ENCODE results near the gene CFAP46. TPM values are rescaled to one million over a fixed set of nuclear protein-coding genes. Genes with fewer than 3 reads are reported as not detected.

Gene CFAP46
- total and polyA plus RNA-seq, 10 of the 15 experiments (the other 5 are each of a cell fraction or from before 2014, with no cell fraction given), result 0.01 to 0.18 (median 0.03) TPM; not detected in 7

DNA sequence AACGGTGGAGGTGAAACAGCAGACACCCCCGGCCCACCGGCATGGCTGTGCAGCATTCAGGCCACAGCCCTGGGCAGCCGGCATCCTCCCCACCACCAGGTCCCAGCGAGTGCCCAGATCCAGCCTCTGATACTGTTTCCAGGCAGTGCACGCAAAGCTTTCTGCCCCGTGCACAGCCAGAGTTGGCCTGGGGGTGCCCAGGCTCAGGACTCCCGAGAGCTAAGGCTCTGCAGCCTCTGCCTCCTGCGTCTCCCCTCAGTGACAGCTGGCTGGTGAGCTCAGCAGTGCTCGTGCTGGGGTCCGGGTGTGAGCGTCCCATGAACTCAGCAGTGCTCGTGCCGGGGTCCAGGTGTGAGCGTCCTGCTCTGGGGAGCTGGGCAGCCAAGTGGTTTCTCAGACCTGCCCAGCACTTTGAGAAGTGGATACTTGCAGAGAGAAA lies 65.4 kb downstream of the CFAP46 start (continued):
- TF ChIP-seq, protein P1, sequence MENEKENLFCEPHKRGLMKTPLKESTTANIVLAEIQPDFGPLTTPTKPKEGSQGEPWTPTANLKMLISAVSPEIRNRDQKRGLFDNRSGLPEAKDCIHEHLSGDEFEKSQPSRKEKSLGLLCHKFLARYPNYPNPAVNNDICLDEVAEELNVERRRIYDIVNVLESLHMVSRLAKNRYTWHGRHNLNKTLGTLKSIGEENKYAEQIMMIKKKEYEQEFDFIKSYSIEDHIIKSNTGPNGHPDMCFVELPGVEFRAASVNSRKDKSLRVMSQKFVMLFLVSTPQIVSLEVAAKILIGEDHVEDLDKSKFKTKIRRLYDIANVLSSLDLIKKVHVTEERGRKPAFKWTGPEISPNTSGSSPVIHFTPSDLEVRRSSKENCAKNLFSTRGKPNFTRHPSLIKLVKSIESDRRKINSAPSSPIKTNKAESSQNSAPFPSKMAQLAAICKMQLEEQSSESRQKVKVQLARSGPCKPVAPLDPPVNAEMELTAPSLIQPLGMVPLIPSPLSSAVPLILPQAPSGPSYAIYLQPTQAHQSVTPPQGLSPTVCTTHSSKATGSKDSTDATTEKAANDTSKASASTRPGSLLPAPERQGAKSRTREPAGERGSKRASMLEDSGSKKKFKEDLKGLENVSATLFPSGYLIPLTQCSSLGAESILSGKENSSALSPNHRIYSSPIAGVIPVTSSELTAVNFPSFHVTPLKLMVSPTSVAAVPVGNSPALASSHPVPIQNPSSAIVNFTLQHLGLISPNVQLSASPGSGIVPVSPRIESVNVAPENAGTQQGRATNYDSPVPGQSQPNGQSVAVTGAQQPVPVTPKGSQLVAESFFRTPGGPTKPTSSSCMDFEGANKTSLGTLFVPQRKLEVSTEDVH (IDR thresholded peaks at IDR 0.05; ENCODE audit: low read depth, partially characterized antibody), result no peak
- no peak for TF ChIP-seq TBL1XR1 (IDR thresholded peaks at IDR 0.05; ENCODE audit: low read depth, low read length)
- TF ChIP-seq SREBF1 (IDR thresholded peaks at IDR 0.05; ENCODE audit: low read length), result no peak
- no peak for TF ChIP-seq ATF7 (IDR thresholded peaks at IDR 0.05; ENCODE audit: low read depth)
- no peak for TF ChIP-seq MTA3 (IDR thresholded peaks at IDR 0.05; ENCODE audit: borderline replicate concordance, low read length)

DNA sequence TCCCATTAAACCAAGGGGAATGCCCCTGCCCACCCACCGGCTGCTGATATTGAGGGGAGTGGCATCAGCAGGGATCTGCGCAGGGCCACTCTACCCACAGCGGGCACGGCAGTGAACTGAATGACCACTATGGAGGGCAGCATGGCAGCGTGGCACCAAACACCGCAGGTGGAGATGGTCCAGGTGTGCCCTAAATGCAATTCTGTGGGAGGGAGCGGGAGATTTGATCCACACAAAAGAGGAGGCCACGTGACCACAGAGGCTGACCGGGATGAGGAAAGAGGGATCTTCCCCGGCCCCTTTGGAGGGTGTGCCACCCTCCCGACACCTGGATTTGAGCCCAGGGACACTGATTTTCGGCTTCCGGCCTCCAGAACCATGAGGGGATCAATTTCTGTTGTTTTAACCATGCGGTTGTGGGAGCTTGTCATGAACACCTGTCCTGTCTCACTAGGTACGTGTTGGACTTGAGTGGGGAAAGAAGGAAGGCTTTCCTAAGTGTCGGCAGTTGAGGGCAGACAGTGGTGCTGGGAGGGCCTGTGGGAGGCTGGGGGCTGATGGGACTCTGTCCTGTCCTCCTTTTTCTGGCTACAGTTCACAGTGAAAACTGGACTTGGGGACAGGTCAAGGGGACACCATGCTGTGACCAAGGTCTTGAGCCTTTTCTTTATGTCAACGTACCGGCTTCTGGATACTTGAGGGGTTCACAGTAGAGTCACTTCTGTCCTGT lies 66.1 kb downstream of the CFAP46 start:
- ATAC-seq (no peak), FAIRE-seq (no peak), DNase-seq (ENCODE audit: low read depth, low spot score) (no peak)
- Histone ChIP-seq H3K4me2 (ENCODE audit: control insufficient read depth, insufficient read depth) (no peak overlapping the region), H3K9me3 (replicated peaks; ENCODE audit: control insufficient read depth, insufficient read depth, low read length) (no peaks in the 10 kb centered on the region), H3K79me2 (ENCODE audit: control insufficient read depth, insufficient read depth, low read length) (no peaks in the 10 kb centered on the region), H3K4me3 (no peak overlapping the region), H3K27me3 (replicated peaks in 1 of 2; ENCODE audit: control insufficient read depth in 2 of 2, insufficient read depth in 2 of 2, low read length in 1 of 2) (no peaks in the 10 kb centered on the region), H3K36me3 (ENCODE audit: control insufficient read depth in 2 of 2, insufficient read depth in 2 of 2, low read length in 1 of 2) (no peaks in the 10 kb centered on the region), H2AFZ (ENCODE audit: control insufficient read depth, low read depth, low read length) (no peak overlapping the region), H3K27ac (ENCODE audit: control insufficient read depth, insufficient read depth) (no peak overlapping the region), H4K20me1 (ENCODE audit: control insufficient read depth, insufficient read depth) (no peaks in the 10 kb centered on the region), H3K4me1 (ENCODE audit: control insufficient read depth, insufficient read depth, low read length) (no peaks in the 10 kb centered on the region), H3K9ac (ENCODE audit: control insufficient read depth, insufficient read depth, low read length) (no peak overlapping the region)
- CTCF ChIA-PET, result no interaction called here
- WGBS (ENCODE audit: insufficient coverage, insufficient replicate concordance, low lambda C conversion rate, missing lambda C conversion rate), result 35% methylated on average over 18 of the region's 18 CpGs
- no TSS peak for BruUV-seq (replicated peaks)
- SMC1A ChIA-PET (ENCODE audit: uncharacterized antibody, unreplicated experiment), result no interaction called here
- POLR2A ChIA-PET, result no interaction called here
- in situ Hi-C loops (cut with MboI) (no loop called here), intact Hi-C loops (cut with micrococcal nuclease; ENCODE audit: unreplicated experiment) (no loop called here)
- RAD21 ChIA-PET (ENCODE audit: unreplicated experiment), result no interaction called here
- TF ChIP-seq, protein P2, sequence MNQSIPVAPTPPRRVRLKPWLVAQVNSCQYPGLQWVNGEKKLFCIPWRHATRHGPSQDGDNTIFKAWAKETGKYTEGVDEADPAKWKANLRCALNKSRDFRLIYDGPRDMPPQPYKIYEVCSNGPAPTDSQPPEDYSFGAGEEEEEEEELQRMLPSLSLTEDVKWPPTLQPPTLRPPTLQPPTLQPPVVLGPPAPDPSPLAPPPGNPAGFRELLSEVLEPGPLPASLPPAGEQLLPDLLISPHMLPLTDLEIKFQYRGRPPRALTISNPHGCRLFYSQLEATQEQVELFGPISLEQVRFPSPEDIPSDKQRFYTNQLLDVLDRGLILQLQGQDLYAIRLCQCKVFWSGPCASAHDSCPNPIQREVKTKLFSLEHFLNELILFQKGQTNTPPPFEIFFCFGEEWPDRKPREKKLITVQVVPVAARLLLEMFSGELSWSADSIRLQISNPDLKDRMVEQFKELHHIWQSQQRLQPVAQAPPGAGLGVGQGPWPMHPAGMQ (IDR thresholded peaks at IDR 0.05; ENCODE audit: borderline replicate concordance), result no peak
- TF ChIP-seq, protein P3, sequence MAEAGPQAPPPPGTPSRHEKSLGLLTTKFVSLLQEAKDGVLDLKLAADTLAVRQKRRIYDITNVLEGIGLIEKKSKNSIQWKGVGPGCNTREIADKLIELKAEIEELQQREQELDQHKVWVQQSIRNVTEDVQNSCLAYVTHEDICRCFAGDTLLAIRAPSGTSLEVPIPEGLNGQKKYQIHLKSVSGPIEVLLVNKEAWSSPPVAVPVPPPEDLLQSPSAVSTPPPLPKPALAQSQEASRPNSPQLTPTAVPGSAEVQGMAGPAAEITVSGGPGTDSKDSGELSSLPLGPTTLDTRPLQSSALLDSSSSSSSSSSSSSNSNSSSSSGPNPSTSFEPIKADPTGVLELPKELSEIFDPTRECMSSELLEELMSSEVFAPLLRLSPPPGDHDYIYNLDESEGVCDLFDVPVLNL (IDR thresholded peaks at IDR 0.05; ENCODE audit: low read depth, low read length), result no peak
- TF ChIP-seq CHD2 (IDR thresholded peaks at IDR 0.05; ENCODE audit: borderline replicate concordance, low read depth, low read length), result no peak
- TF ChIP-seq NFYA (IDR thresholded peaks at IDR 0.05; ENCODE audit: borderline replicate concordance, low read depth, low read length), result no peak
- TF ChIP-seq RAD21 (IDR thresholded peaks at IDR 0.05; ENCODE audit: insufficient read depth, low read depth, low read length), result no peak
- no peak for TF ChIP-seq SMC3 (IDR thresholded peaks at IDR 0.05; ENCODE audit: borderline replicate concordance, low read length)
- TF ChIP-seq, protein P4, sequence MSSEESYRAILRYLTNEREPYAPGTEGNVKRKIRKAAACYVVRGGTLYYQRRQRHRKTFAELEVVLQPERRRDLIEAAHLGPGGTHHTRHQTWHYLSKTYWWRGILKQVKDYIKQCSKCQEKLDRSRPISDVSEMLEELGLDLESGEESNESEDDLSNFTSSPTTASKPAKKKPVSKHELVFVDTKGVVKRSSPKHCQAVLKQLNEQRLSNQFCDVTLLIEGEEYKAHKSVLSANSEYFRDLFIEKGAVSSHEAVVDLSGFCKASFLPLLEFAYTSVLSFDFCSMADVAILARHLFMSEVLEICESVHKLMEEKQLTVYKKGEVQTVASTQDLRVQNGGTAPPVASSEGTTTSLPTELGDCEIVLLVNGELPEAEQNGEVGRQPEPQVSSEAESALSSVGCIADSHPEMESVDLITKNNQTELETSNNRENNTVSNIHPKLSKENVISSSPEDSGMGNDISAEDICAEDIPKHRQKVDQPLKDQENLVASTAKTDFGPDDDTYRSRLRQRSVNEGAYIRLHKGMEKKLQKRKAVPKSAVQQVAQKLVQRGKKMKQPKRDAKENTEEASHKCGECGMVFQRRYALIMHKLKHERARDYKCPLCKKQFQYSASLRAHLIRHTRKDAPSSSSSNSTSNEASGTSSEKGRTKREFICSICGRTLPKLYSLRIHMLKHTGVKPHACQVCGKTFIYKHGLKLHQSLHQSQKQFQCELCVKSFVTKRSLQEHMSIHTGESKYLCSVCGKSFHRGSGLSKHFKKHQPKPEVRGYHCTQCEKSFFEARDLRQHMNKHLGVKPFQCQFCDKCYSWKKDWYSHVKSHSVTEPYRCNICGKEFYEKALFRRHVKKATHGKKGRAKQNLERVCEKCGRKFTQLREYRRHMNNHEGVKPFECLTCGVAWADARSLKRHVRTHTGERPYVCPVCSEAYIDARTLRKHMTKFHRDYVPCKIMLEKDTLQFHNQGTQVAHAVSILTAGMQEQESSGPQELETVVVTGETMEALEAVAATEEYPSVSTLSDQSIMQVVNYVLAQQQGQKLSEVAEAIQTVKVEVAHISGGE (CRISPR knock-in tag; IDR thresholded peaks at IDR 0.05), result no peak
- no peak for TF ChIP-seq PAX5 (IDR thresholded peaks at IDR 0.05; ENCODE audit: borderline replicate concordance, low read depth, low read length)
- no peak for TF ChIP-seq NFIC (IDR thresholded peaks at IDR 0.05; ENCODE audit: low read depth, low read length)
